Adrenal gland (tissue), 5 donors: Measurements from ENCODE around the gene UBE2G2.

Experiments used
- CTCF ChIP-seq, 6 experiments: fragments of 450-650 bp in 4 of 6; fragments of 200-600 bp in 2 of 6; sonication (generic) in 1 of 6; IDR thresholded peaks; 1 replicate in 5 of 6; 2 replicates in 1 of 6; pipeline versions ENCODE4 v1.5.1 to v1.8.0; 2016 to 2021; ENCODE audit warnings: antibody characterized with exemption in 6 of 6, mild to moderate bottlenecking in 2 of 6, moderate library complexity in 1 of 6
- POLR2A ChIP-seq, 2 donors: fragments of 450-650 bp; IDR thresholded peaks; one replicate each; pipeline ENCODE4 v1.6.1; 2017; ENCODE audit warnings: antibody characterized with exemption in 2 of 2, mild to moderate bottlenecking in 2 of 2, moderate library complexity in 1 of 2
- donor health status: DM: no; HTN: no; CAD: no.

GRCh38 chr21:44764319-44765230 is 37.0 kb downstream of the UBE2G2 start:
- TF ChIP-seq CTCF (IDR thresholded peaks at IDR 0.05) (no peak), POLR2A (IDR thresholded peaks at IDR 0.05) (no peak)
